Tibial nerve (tissue), 4 donors: Measurements from ENCODE around the gene RUFY3.

Experiments
- CTCF ChIP-seq, 5 experiments: fragments of 200-600 bp in 3 of 5; fragments of 450-650 bp in 2 of 5; sonication (generic) in 3 of 5; IDR thresholded peaks; one replicate each; pipeline ENCODE4 v1.5.1; 2016 to 2019; ENCODE audit warnings: antibody characterized with exemption in 5 of 5, mild to moderate bottlenecking in 3 of 5, moderate library complexity in 2 of 5
- EP300 ChIP-seq, 2 donors: sonication (generic); formaldehyde crosslinking; IDR thresholded peaks; one replicate each; pipeline ENCODE4 v1.6.1; 2017; ENCODE audit warnings: antibody characterized with exemption in 2 of 2, mild to moderate bottlenecking in 1 of 2

GRCh38 chr4:70808151-70808550 lies 86.4 kb downstream of the RUFY3 start:
- no peak for TF ChIP-seq CTCF (IDR thresholded peaks at IDR 0.05)
- TF ChIP-seq EP300 (IDR thresholded peaks at IDR 0.05): no peak
